ENCODE data around the gene PCED1B. TPM values are rescaled to one million over a fixed set of nuclear protein-coding genes. Genes with fewer than 3 reads are reported as not detected.
"Not testable (repeated sequence)": the region's sequence is repeated elsewhere in the genome, so short reads cannot be mapped to it uniquely, and the experiment has no call there.

The PCED1B gene
- 1.6 and 3.5 TPM in 2 replicates for total RNA-seq

GRCh38 chr12:47079468-47079980 lies at the start of gene PCED1B, which contains the start of gene AMIGO2:
Gene PCED1B (plus strand): TSS chr12:47079621. CDS start chr12:47235064, 155,443 bp downstream.
Gene AMIGO2 (minus strand): TSS chr12:47079959. CDS start chr12:47079002, 957 bp downstream.
- peak; percentile 53 for DNase-seq (ENCODE audit: low read depth)

GRCh38 chr12:47029903-47030302 lies 49.5 kb upstream of the PCED1B start:
- no peak for DNase-seq (ENCODE audit: low read depth)

- DNase-seq (ENCODE audit: low read depth): peak; percentile 80
Measured at GRCh38 chr12:47032644-47033043, 46.8 kb upstream of the PCED1B start.

GRCh38 chr12:47033081-47033480 lies 46.3 kb upstream of the PCED1B start:
- peak; percentile 70 for DNase-seq (ENCODE audit: low read depth)

GRCh38 chr12:47033789-47034555 lies 45.4 kb upstream of the PCED1B start:
- peak; percentile 79 for DNase-seq (ENCODE audit: low read depth)

- DNase-seq (ENCODE audit: low read depth): peak; percentile 41
Measured at GRCh38 chr12:47034661-47035060, 44.8 kb upstream of the PCED1B start.

- DNase-seq (ENCODE audit: low read depth): peak; percentile 57
Measured at GRCh38 chr12:47035484-47035883, 43.9 kb upstream of the PCED1B start.

- peak; percentile 100 for DNase-seq (ENCODE audit: low read depth)
Measured at GRCh38 chr12:47038270-47038748, 41.1 kb upstream of the PCED1B start.

GRCh38 chr12:47039079-47039478 lies 40.3 kb upstream of the PCED1B start:
- DNase-seq (ENCODE audit: low read depth): peak; percentile 47

GRCh38 chr12:47039756-47040155 lies 39.7 kb upstream of the PCED1B start:
- peak; percentile 83 for DNase-seq (ENCODE audit: low read depth)

GRCh38 chr12:47041327-47041726 lies 38.1 kb upstream of the PCED1B start:
- DNase-seq (ENCODE audit: low read depth): no peak

- peak; percentile 63 for DNase-seq (ENCODE audit: low read depth)
Measured at GRCh38 chr12:47048541-47048940, 30.9 kb upstream of the PCED1B start.

- DNase-seq (ENCODE audit: low read depth): not testable (repeated sequence)
Measured at GRCh38 chr12:47051291-47051690, 28.1 kb upstream of the PCED1B start.

- DNase-seq (ENCODE audit: low read depth): no peak
Measured at GRCh38 chr12:47052274-47052673, 27.1 kb upstream of the PCED1B start.

- no peak for DNase-seq (ENCODE audit: low read depth)
Measured at GRCh38 chr12:47053961-47054360, 25.5 kb upstream of the PCED1B start.

- DNase-seq (ENCODE audit: low read depth): no peak
Measured at GRCh38 chr12:47054659-47055058, 24.8 kb upstream of the PCED1B start.

GRCh38 chr12:47055856-47056255 lies 23.6 kb upstream of the PCED1B start:
- DNase-seq (ENCODE audit: low read depth): not testable (repeated sequence)

- not testable (repeated sequence) for DNase-seq (ENCODE audit: low read depth)
Measured at GRCh38 chr12:47056944-47057343, 22.5 kb upstream of the PCED1B start.

GRCh38 chr12:47058640-47059039 lies 20.8 kb upstream of the PCED1B start:
- DNase-seq (ENCODE audit: low read depth): not testable (repeated sequence)

- no peak for DNase-seq (ENCODE audit: low read depth)
Measured at GRCh38 chr12:47065546-47065945, 13.9 kb upstream of the PCED1B start.

- no peak for DNase-seq (ENCODE audit: low read depth)
Measured at GRCh38 chr12:47066278-47067025, 13.0 kb upstream of the PCED1B start.

- no peak for DNase-seq (ENCODE audit: low read depth)
Measured at GRCh38 chr12:47067176-47067575, 12.2 kb upstream of the PCED1B start.

All from renal cortical epithelial cell (primary cell).